SK-N-SH (cell line): ENCODE results near the gene CHM. TPM values are rescaled to one million over a fixed set of nuclear protein-coding genes. Genes with fewer than 3 reads are reported as not detected.
A peak's percentile ranks its signal among the peaks of the same experiment; 100 is the strongest.

ENCODE experiments used
- CTCF ChIA-PET: fragments of 300-600, 350-600 bp; formaldehyde crosslinking; extraction: SDS; loops from one replicate; lab custom pipeline; 2021; lab: Yijun Ruan, JAX
- POLR2A ChIA-PET: fragments of 350-600 bp; sonication (Branson Sonifier 250); formaldehyde crosslinking; extraction: SDS; loops from one replicate; lab custom pipeline; 2020; ENCODE audit warnings: antibody characterized with exemption, inconsistent platforms; lab: Yijun Ruan, JAX
- DNase-seq: peaks from one replicate; pipeline ENCODE4 v3.0.0; 2012
- H2AFZ ChIP-seq: fragments of 200-600 bp; sonication (generic); 2 replicates; pipeline ENCODE4 v1.8.1; 2016; ENCODE audit warnings: antibody characterized with exemption, mild to moderate bottlenecking, low read depth
- H3F3A ChIP-seq: fragments of 200-600 bp; sonication (generic); replicated peaks from 2 replicates; pipeline ENCODE3; 2016; ENCODE audit warnings: antibody characterized with exemption, mild to moderate bottlenecking; ENCODE audit not compliant: insufficient read depth
- H3K27ac ChIP-seq, 2 experiments: fragments of 200-500 bp in 1 of 2; fragments of 200-600 bp in 1 of 2; sonication (Bioruptor generic) in 1 of 2; sonication (generic), shearing (Covaris generic) in 1 of 2; 2 replicates each; pipeline versions ENCODE4 v1.5.1 to v1.6.1; 2014 to 2016; ENCODE audit warnings: low read depth in 2 of 2, inconsistent platforms in 1 of 2, low read length in 1 of 2, mild to moderate bottlenecking in 1 of 2, mixed read lengths in 1 of 2
- H3K27me3 ChIP-seq: fragments of 200-600 bp; sonication (generic), shearing (Covaris generic); 2 replicates; pipeline ENCODE4 v1.6.1; 2016; ENCODE audit warnings: mixed run types; ENCODE audit not compliant: insufficient read depth
- H3K36me3 ChIP-seq, 2 experiments: fragments of 200-500 bp in 1 of 2; fragments of 200-600 bp in 1 of 2; sonication (Bioruptor generic) in 1 of 2; sonication (generic) in 1 of 2; replicated peaks in 1 of 2; 2 replicates each; pipeline versions ENCODE3 to v1.5.1; 2014 to 2016; ENCODE audit warnings: low read length in 1 of 2, mild to moderate bottlenecking in 1 of 2; ENCODE audit not compliant: insufficient read depth in 2 of 2, control insufficient read depth in 1 of 2
- H3K4me1 ChIP-seq, 2 experiments: fragments of 200-500 bp in 1 of 2; fragments of 200-600 bp in 1 of 2; sonication (Bioruptor generic) in 1 of 2; sonication (generic), shearing (Covaris generic) in 1 of 2; 2 replicates each; pipeline versions ENCODE4 v1.5.1 to v1.6.1; 2014 to 2016; ENCODE audit warnings: low read depth in 1 of 2, low read length in 1 of 2, mixed run types in 1 of 2; ENCODE audit not compliant: insufficient read depth in 2 of 2, control insufficient read depth in 1 of 2
- H3K4me2 ChIP-seq: fragments of 200-600 bp; sonication (generic), shearing (Covaris generic); 2 replicates; pipeline ENCODE4 v1.6.1; 2017; ENCODE audit warnings: mixed run types
- H3K4me3 ChIP-seq, 2 experiments: fragments of 200-500 bp in 1 of 2; fragments of 200-600 bp in 1 of 2; sonication (Bioruptor generic) in 1 of 2; sonication (generic), shearing (Covaris generic) in 1 of 2; 2 replicates each; pipeline versions ENCODE4 v1.5.1 to v1.8.1; 2014 to 2016; ENCODE audit warnings: low read depth in 2 of 2, inconsistent platforms in 1 of 2, low read length in 1 of 2, mild to moderate bottlenecking in 1 of 2, mixed read lengths in 1 of 2, moderate library complexity in 1 of 2
- H3K79me2 ChIP-seq: fragments of 200-600 bp; sonication (generic); 2 replicates; pipeline ENCODE4 v1.8.1; 2017; ENCODE audit warnings: mild to moderate bottlenecking; ENCODE audit not compliant: insufficient read depth
- H3K9ac ChIP-seq: fragments of 200-600 bp; sonication (generic); 2 replicates; pipeline ENCODE4 v1.6.1; 2017; ENCODE audit warnings: mixed run types
- H3K9me2 ChIP-seq: fragments of 200-600 bp; sonication (generic); 2 replicates; pipeline ENCODE4 v1.6.1; 2017; ENCODE audit warnings: mixed run types
- H3K9me3 ChIP-seq: fragments of 200-600 bp; sonication (generic); 2 replicates; pipeline ENCODE4 v1.6.1; 2017; ENCODE audit warnings: mixed run types, mild to moderate bottlenecking, moderate library complexity
- H4K20me1 ChIP-seq: fragments of 200-600 bp; sonication (generic); 2 replicates; pipeline ENCODE4 v1.6.1; 2017; ENCODE audit warnings: mild to moderate bottlenecking, mixed run types; ENCODE audit not compliant: insufficient read depth
- CHD2 ChIP-seq: fragments of 150-350 bp; IDR thresholded peaks from 2 replicates; pipeline ENCODE4 v1.6.1; 2018; ENCODE audit warnings: low read length; ENCODE audit not compliant: partially characterized antibody
- CTCF ChIP-seq: fragments of 200-600 bp; sonication (generic); IDR thresholded peaks from 2 replicates; pipeline ENCODE4 v1.6.1; 2017; ENCODE audit warnings: antibody characterized with exemption, mild to moderate bottlenecking, moderate library complexity
- ELF1 ChIP-seq: IDR thresholded peaks from 2 replicates; pipeline ENCODE4 v1.4.0; 2012
- EZH2phosphoT487 ChIP-seq: fragments of 200-600 bp; sonication (generic); IDR thresholded peaks from 2 replicates; pipeline ENCODE4 v1.6.1; 2017; ENCODE audit warnings: low read depth, mixed run types, mild to moderate bottlenecking, antibody characterized with exemption, moderate library complexity, borderline replicate concordance
- FOSL2 ChIP-seq: IDR thresholded peaks from 2 replicates; pipeline ENCODE4 v1.4.0; 2012; ENCODE audit warnings: low read depth, mild to moderate bottlenecking, moderate library complexity, borderline replicate concordance
- FOXM1 ChIP-seq: IDR thresholded peaks from 2 replicates; pipeline ENCODE4 v1.4.0; 2012; ENCODE audit warnings: low read depth, mild to moderate bottlenecking
- GABPA ChIP-seq: IDR thresholded peaks from 2 replicates; pipeline ENCODE4 v1.4.0; 2012; ENCODE audit warnings: low read depth, mild to moderate bottlenecking
- MXI1 ChIP-seq: IDR thresholded peaks from 2 replicates; pipeline ENCODE4 v1.6.1; 2012; ENCODE audit warnings: mild to moderate bottlenecking, low read depth, low read length, improper control_type of control experiment
- RFX5 ChIP-seq: IDR thresholded peaks from 2 replicates; pipeline ENCODE4 v1.6.1; 2012; ENCODE audit warnings: mild to moderate bottlenecking, improper control_type of control experiment, low read length
- RXRA ChIP-seq: IDR thresholded peaks from 2 replicates; pipeline ENCODE4 v1.4.0; 2012; ENCODE audit warnings: low read depth, mild to moderate bottlenecking, borderline replicate concordance
- SMC3 ChIP-seq: IDR thresholded peaks from 2 replicates; pipeline ENCODE4 v1.6.1; 2012; ENCODE audit warnings: low read depth, low read length, improper control_type of control experiment
- TCF12 ChIP-seq: IDR thresholded peaks from 2 replicates; pipeline ENCODE4 v1.4.0; 2012
- TEAD4 ChIP-seq: IDR thresholded peaks from 2 replicates; pipeline ENCODE4 v1.4.0; 2012; ENCODE audit warnings: mild to moderate bottlenecking, borderline replicate concordance; ENCODE audit not compliant: insufficient read depth
- WGBS: methylation state at CpG from one replicate; pipeline ENCODE4 v1.1.6; 2017; ENCODE audit warnings: low lambda C conversion rate; 5-methylcytosine and 5-hydroxymethylcytosine counted together
- polyA plus RNA-seq, 3 experiments: library from polyadenylated mRNA; depleted of rRNA; stranded (reverse); fragments of >200 nt; gene quantifications; 2 replicates each; pipeline ENCODE4 v1.2.3, GENCODE V29; 2012
- TF ChIP-seq, protein P1 (sequence below): IDR thresholded peaks from 2 replicates; pipeline ENCODE4 v1.6.1; 2012; ENCODE audit warnings: mild to moderate bottlenecking, low read depth, low read length, moderate library complexity

The CHM gene
- polyA plus RNA-seq, 1 of the 3 experiments (the other 2 are of a cell fraction): 12.8 TPM

GRCh38 chrX:86051741-86052140 lies 4.4 kb upstream of the CHM start:
- Histone ChIP-seq H3K27ac (no peak overlapping the region), H3K9me3 (no peaks in the 10 kb centered on the region), H3K9ac (no peak overlapping the region), H4K20me1 (no peaks in the 10 kb centered on the region), H3K79me2 (peaks cover 3% of the 10 kb centered on the region), H3K4me3 (no peak overlapping the region), H3K36me3 (no peaks in the 10 kb centered on the region), H3F3A (peaks cover 7% of the 10 kb centered on the region), H3K27me3 (no peaks in the 10 kb centered on the region), H3K4me2 (no peak overlapping the region), H2AFZ (no peak overlapping the region), H3K9me2 (no peaks in the 10 kb centered on the region), H3K4me1 (no peaks in the 10 kb centered on the region; a peak in 1 of 4 replicates)
- no peak for DNase-seq
- TF ChIP-seq RFX5 (no peak), TCF12 (no peak), CHD2 (no peak), EZH2phosphoT487 (no peak), RXRA (no peak)
- CTCF ChIA-PET: no interaction called here
- POLR2A ChIA-PET: no interaction called here
- WGBS: 6% methylated on average over 2 of the region's 2 CpGs

DNA sequence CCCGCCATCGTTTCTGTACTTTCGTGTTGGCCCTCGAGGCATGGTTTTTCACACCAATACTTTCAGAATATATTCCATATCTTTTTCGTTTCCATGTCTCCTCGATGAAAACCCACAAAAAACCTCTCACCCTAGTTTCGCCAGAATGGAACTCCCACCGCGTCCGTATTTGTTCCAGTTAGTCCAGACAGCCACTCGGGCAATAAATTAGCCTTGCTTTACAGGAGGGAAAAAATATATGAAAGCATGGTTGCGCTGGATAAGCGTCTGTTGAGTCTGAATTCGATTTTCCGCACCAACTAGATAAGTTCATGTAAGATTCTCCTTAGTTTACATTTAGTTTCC lies 550 bp upstream of the CHM start:
- Histone ChIP-seq H3K27ac (peak overlapping the region; percentile 92 to 95; a peak in 3 of 4 replicates), H3K4me2 (peak overlapping the region; percentile 84), H3K27me3 (no peaks in the 10 kb centered on the region), H3K36me3 (peaks cover 3 to 6% of the 10 kb centered on the region in 2 experiments), H2AFZ (peak overlapping the region; percentile 90), H3K4me1 (peaks cover 4 to 8% of the 10 kb centered on the region in 2 experiments; a peak in 2 of 4 replicates), H3K4me3 (peak overlapping the region; percentile 57 to 86), H3K9ac (peak overlapping the region; percentile 83; the same call in 1 of the 2 replicates), H3F3A (peaks cover 8% of the 10 kb centered on the region), H3K9me2 (no peaks in the 10 kb centered on the region), H3K79me2 (peaks cover 41% of the 10 kb centered on the region), H4K20me1 (no peaks in the 10 kb centered on the region), H3K9me3 (no peaks in the 10 kb centered on the region)
- POLR2A ChIA-PET: no interaction called here
- no peak for TF ChIP-seq SMC3
- peak; percentile 16 for DNase-seq
- CTCF ChIA-PET: no interaction called here
- 21% methylated on average over 15 of the region's 15 CpGs for WGBS

- CTCF ChIA-PET: interaction anchor here (1.0 kb wide), 1 partner anchor 12 kb away, joined by 3 read pairs; no protein-coding TSS in a partner anchor
- Histone ChIP-seq H3K27ac (no peak overlapping the region), H3K9me3 (no peaks in the 10 kb centered on the region), H3K9ac (no peak overlapping the region), H3K9me2 (no peaks in the 10 kb centered on the region), H2AFZ (no peak overlapping the region), H4K20me1 (no peaks in the 10 kb centered on the region; the same call in 1 of the 2 replicates), H3K4me3 (no peak overlapping the region), H3K27me3 (no peaks in the 10 kb centered on the region), H3K4me2 (no peak overlapping the region), H3F3A (peaks cover 8% of the 10 kb centered on the region), H3K79me2 (peaks cover 76% of the 10 kb centered on the region), H3K36me3 (peaks cover 6 to 16% of the 10 kb centered on the region in 2 experiments), H3K4me1 (peaks cover 4 to 8% of the 10 kb centered on the region in 2 experiments; a peak in 2 of 4 replicates)
- no peak for DNase-seq
- TF ChIP-seq MXI1 (no peak), TEAD4 (no peak), CTCF (no peak), FOXM1 (no peak), FOSL2 (no peak), RXRA (no peak), ELF1 (no peak), RFX5 (no peak), GABPA (no peak)
- TF ChIP-seq, protein P1, sequence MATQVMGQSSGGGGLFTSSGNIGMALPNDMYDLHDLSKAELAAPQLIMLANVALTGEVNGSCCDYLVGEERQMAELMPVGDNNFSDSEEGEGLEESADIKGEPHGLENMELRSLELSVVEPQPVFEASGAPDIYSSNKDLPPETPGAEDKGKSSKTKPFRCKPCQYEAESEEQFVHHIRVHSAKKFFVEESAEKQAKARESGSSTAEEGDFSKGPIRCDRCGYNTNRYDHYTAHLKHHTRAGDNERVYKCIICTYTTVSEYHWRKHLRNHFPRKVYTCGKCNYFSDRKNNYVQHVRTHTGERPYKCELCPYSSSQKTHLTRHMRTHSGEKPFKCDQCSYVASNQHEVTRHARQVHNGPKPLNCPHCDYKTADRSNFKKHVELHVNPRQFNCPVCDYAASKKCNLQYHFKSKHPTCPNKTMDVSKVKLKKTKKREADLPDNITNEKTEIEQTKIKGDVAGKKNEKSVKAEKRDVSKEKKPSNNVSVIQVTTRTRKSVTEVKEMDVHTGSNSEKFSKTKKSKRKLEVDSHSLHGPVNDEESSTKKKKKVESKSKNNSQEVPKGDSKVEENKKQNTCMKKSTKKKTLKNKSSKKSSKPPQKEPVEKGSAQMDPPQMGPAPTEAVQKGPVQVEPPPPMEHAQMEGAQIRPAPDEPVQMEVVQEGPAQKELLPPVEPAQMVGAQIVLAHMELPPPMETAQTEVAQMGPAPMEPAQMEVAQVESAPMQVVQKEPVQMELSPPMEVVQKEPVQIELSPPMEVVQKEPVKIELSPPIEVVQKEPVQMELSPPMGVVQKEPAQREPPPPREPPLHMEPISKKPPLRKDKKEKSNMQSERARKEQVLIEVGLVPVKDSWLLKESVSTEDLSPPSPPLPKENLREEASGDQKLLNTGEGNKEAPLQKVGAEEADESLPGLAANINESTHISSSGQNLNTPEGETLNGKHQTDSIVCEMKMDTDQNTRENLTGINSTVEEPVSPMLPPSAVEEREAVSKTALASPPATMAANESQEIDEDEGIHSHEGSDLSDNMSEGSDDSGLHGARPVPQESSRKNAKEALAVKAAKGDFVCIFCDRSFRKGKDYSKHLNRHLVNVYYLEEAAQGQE: no peak
- POLR2A ChIA-PET: no interaction called here
Measured at GRCh38 chrX:86044216-86044615, 3.1 kb downstream of the CHM start.
